Keratinocyte (primary cell): ENCODE data around the gene RAPGEF1. TPM values are rescaled to one million over a fixed set of nuclear protein-coding genes. Genes with fewer than 3 reads are reported as not detected.

ENCODE experiments used
- DNase-seq: peaks from one replicate; pipeline ENCODE4 v3.0.0-alpha.2; 2011; ENCODE audit warnings: low read depth, missing footprints, low spot score
- FAIRE-seq: peaks from 2 replicates; lab custom pipeline; 2011; peaks lifted over from hg19 to GRCh38; lab: Jason Lieb, UNC
- H2AFZ ChIP-seq: 2 replicates; pipeline ENCODE4 v1.6.0; 2012; ENCODE audit warnings: low read length, control low read depth, inconsistent platforms; ENCODE audit not compliant: control insufficient read depth
- H3K27ac ChIP-seq: 2 replicates; pipeline ENCODE4 v1.5.1; 2011; ENCODE audit warnings: low read length; ENCODE audit not compliant: control insufficient read depth, insufficient read depth
- H3K27me3 ChIP-seq: 3 replicates; pipeline ENCODE4 v1.6.0; 2011; ENCODE audit warnings: low read length; ENCODE audit not compliant: control insufficient read depth, insufficient read depth; ENCODE audit errors: extremely low read depth
- H3K36me3 ChIP-seq, 2 experiments: 2 replicates in 1 of 2; 3 replicates in 1 of 2; pipeline ENCODE4 v1.5.1; 2011; ENCODE audit warnings: low read length in 2 of 2, mild to moderate bottlenecking in 1 of 2; ENCODE audit not compliant: control insufficient read depth in 2 of 2, insufficient read depth in 2 of 2; ENCODE audit errors: extremely low read depth in 1 of 2
- H3K4me1 ChIP-seq: 3 replicates; pipeline ENCODE4 v1.5.1; 2011; ENCODE audit warnings: low read length; ENCODE audit not compliant: control insufficient read depth, insufficient read depth; ENCODE audit errors: extremely low read depth
- H3K4me2 ChIP-seq: 3 replicates; pipeline ENCODE4 v1.6.0; 2011; ENCODE audit warnings: low read depth, low read length; ENCODE audit not compliant: control insufficient read depth, insufficient read depth; ENCODE audit errors: extremely low read depth
- H3K4me3 ChIP-seq, 3 experiments: fragments of 200-600 bp in 1 of 3; sonication (generic) in 1 of 3; 2 replicates in 2 of 3; 3 replicates in 1 of 3; pipeline ENCODE4 v1.5.1; 2011 to 2016; ENCODE audit warnings: low read length in 3 of 3, mild to moderate bottlenecking in 3 of 3, control low read depth in 2 of 3, inconsistent platforms in 1 of 3, low read depth in 1 of 3, mixed read lengths in 1 of 3, mixed run types in 1 of 3, moderate library complexity in 1 of 3; ENCODE audit not compliant: control insufficient read depth in 2 of 3, insufficient read depth in 2 of 3; ENCODE audit errors: extremely low read depth in 1 of 3
- H3K79me2 ChIP-seq: 2 replicates; pipeline ENCODE4 v1.6.0; 2012; ENCODE audit warnings: low read length; ENCODE audit not compliant: control insufficient read depth, insufficient read depth
- H3K9ac ChIP-seq: 3 replicates; pipeline ENCODE4 v1.6.0; 2011; ENCODE audit warnings: low read length; ENCODE audit not compliant: control insufficient read depth, insufficient read depth; ENCODE audit errors: extremely low read depth
- H3K9me1 ChIP-seq: 3 replicates; pipeline ENCODE4 v1.6.0; 2011; ENCODE audit warnings: low read length; ENCODE audit not compliant: control insufficient read depth, insufficient read depth; ENCODE audit errors: extremely low read depth
- H3K9me3 ChIP-seq: 2 replicates; pipeline ENCODE4 v1.5.1; 2012; ENCODE audit warnings: low read depth, low read length; ENCODE audit not compliant: control insufficient read depth
- H4K20me1 ChIP-seq: 3 replicates; pipeline ENCODE4 v1.6.0; 2011; ENCODE audit warnings: low read length; ENCODE audit not compliant: control insufficient read depth, insufficient read depth; ENCODE audit errors: extremely low read depth
- CTCF ChIP-seq, 3 experiments: IDR thresholded peaks in 1 of 3; conservative IDR thresholded peaks in 1 of 3; optimal IDR thresholded peaks in 1 of 3; 2 replicates in 2 of 3; 3 replicates in 1 of 3; pipeline versions ENCODE3 to v1.5.1; 2011; ENCODE audit warnings: low read length in 3 of 3, mild to moderate bottlenecking in 3 of 3, moderate library complexity in 2 of 3, control low read depth in 1 of 3, inconsistent platforms in 1 of 3; ENCODE audit not compliant: insufficient read depth in 2 of 3; ENCODE audit errors: extremely low read depth in 1 of 3
- EZH2 ChIP-seq: IDR thresholded peaks from one replicate; pipeline ENCODE4 v1.6.1; 2012; ENCODE audit warnings: inconsistent platforms, mild to moderate bottlenecking, low read length, moderate library complexity
- dilution Hi-C: fragments of 300-500 bp; cut with MboI; formaldehyde crosslinking; loops from one replicate; pipeline ENCODE4 v1.7.0; 2020; ENCODE audit warnings: low sequenced_read_pairs; ENCODE audit not compliant: extremely low pct_ligation_motif_present
- polyA plus RNA-seq, 5 experiments: library from polyadenylated mRNA; depleted of rRNA in 3 of 5; stranded (reverse) in 3 of 5; stranded (forward) in 1 of 5; unstranded in 1 of 5; fragments of >200 nt; gene quantifications; 1 replicate in 1 of 5; 2 replicates in 3 of 5; 3 replicates in 1 of 5; pipeline versions ENCODE4 v1.2.1 to v1.2.3, GENCODE V29; 2011 to 2012; ENCODE audit warnings: missing spikeins in 2 of 5, low read depth in 1 of 5, low replicate concordance in 1 of 5

RAPGEF1 gene
- polyA plus RNA-seq, 1 donor (not counting 4 experiments of a cell fraction or from before 2014, with no cell fraction given) = 18.5 TPM

GRCh38 chr9:131589124-131589711 is 150.7 kb downstream of the RAPGEF1 start:
- no peaks in the 10 kb centered on the region for H4K20me1 ChIP-seq
- no peak overlapping the region for H3K27ac ChIP-seq
- dilution Hi-C loops = no loop called here
- H3K4me1 ChIP-seq = no peaks in the 10 kb centered on the region
- no peak overlapping the region for H3K4me2 ChIP-seq
- H3K9me3 ChIP-seq = no peaks in the 10 kb centered on the region
- no peaks in the 10 kb centered on the region for H3K79me2 ChIP-seq
- no peak overlapping the region for H3K9ac ChIP-seq
- no peak overlapping the region for H3K4me3 ChIP-seq
- H2AFZ ChIP-seq = no peak overlapping the region
- H3K36me3 ChIP-seq = peaks cover 6 to 20% of the 10 kb centered on the region in 2 experiments
- TF ChIP-seq CTCF (optimal IDR thresholded peaks at IDR 0.05 in 1 of 3, IDR thresholded peaks at IDR 0.05 in 1 of 3, conservative IDR thresholded peaks at IDR 0.05 in 1 of 3; ENCODE audit: extremely low read depth in 1 of 3, insufficient read depth in 2 of 3, low read length in 3 of 3) (no peak), EZH2 (no peak)
- H3K9me1 ChIP-seq = no peaks in the 10 kb centered on the region
- DNase-seq = no peak
- H3K27me3 ChIP-seq = no peaks in the 10 kb centered on the region
- no peak for FAIRE-seq

- no peak overlapping the region for H3K9ac ChIP-seq
- dilution Hi-C loops = no loop called here
- no peaks in the 10 kb centered on the region for H3K4me1 ChIP-seq
- no peaks in the 10 kb centered on the region for H3K27me3 ChIP-seq
- no peaks in the 10 kb centered on the region for H3K79me2 ChIP-seq
- TF ChIP-seq CTCF (optimal IDR thresholded peaks at IDR 0.05 in 1 of 3, IDR thresholded peaks at IDR 0.05 in 1 of 3, conservative IDR thresholded peaks at IDR 0.05 in 1 of 3; ENCODE audit: extremely low read depth in 1 of 3, insufficient read depth in 2 of 3, low read length in 3 of 3) (no peak), EZH2 (no peak)
- H3K4me3 ChIP-seq = no peak overlapping the region
- no peak for DNase-seq
- no peaks in the 10 kb centered on the region for H4K20me1 ChIP-seq
- H3K9me3 ChIP-seq = no peaks in the 10 kb centered on the region
- no peaks in the 10 kb centered on the region for H3K9me1 ChIP-seq
- peaks cover 6 to 17% of the 10 kb centered on the region in 2 experiments for H3K36me3 ChIP-seq
- no peak overlapping the region for H2AFZ ChIP-seq
- no peak overlapping the region for H3K4me2 ChIP-seq
- H3K27ac ChIP-seq = no peak overlapping the region
- no peak for FAIRE-seq
Observed at GRCh38 chr9:131588396-131588795, 151.5 kb downstream of the RAPGEF1 start.
